GM12891 (cell line): ENCODE results near the gene SLC12A3.

ENCODE experiments used
- POLR2A ChIP-seq: IDR thresholded peaks from 2 replicates; pipeline ENCODE4 v1.6.1; 2011; ENCODE audit warnings: low read depth, low read length, control low read depth
- POLR2AphosphoS5 ChIP-seq: IDR thresholded peaks from 2 replicates; pipeline ENCODE4 v1.6.1; 2011; ENCODE audit warnings: low read depth, low read length, control low read depth
- SPI1 ChIP-seq: IDR thresholded peaks from 2 replicates; pipeline ENCODE4 v1.6.1; 2011; ENCODE audit warnings: low read depth, low read length, control low read depth
- TAF1 ChIP-seq: IDR thresholded peaks from 2 replicates; pipeline ENCODE4 v1.6.1; 2011; ENCODE audit warnings: low read depth, low read length, control low read depth

DNA sequence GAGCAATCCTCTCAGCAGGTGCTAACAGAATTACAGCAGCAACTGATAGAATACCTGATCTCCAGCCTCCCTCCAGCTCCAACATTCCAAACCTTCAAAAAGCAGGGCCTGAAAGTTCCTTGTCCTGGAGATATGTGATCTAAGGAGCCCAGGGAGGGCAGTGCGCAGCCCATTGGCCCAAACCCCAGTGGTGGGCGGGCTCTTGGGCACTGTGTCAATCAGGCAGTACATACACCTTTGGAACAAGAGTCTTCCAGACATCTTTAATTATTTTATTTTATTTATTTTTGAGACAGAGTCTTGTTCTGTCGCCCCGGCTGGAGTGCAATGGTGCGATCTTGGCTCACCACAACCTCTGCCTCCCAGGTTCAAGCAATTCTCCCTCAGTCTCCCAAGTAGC is 24.2 kb downstream of the SLC12A3 start:
- TF ChIP-seq POLR2A (no peak), TAF1 (no peak), POLR2AphosphoS5 (no peak), SPI1 (no peak)
